Activated B cell treated with CpG ODN at 0.5 μM for 24 hours (primary cell): ENCODE measurements around the gene RSPH6A. TPM values are rescaled to one million over a fixed set of nuclear protein-coding genes. Genes with fewer than 3 reads are reported as not detected.

ENCODE experiments used
- ATAC-seq: fragments of 200-7000 bp; cut with Tn5 transposase; one replicate; pipeline ENCODE4 v1.10.0; 2021; ENCODE audit warnings: low read depth, mild to moderate bottlenecking, moderate library complexity
- CTCF ChIA-PET: fragments of 350-600 bp; sonication (Branson Sonifier 250); formaldehyde crosslinking; loops from one replicate; lab custom pipeline; 2021; ENCODE audit warnings: antibody characterized with exemption; lab: Charles Lee
- POLR2A ChIA-PET: fragments of 350-600 bp; sonication (Branson Sonifier 250); formaldehyde crosslinking; loops from one replicate; lab custom pipeline; 2021; ENCODE audit warnings: antibody characterized with exemption; lab: Charles Lee
- DNase-seq: peaks from one replicate; pipeline ENCODE4 v3.0.0; 2022
- H3K27ac Mint-ChIP-seq: one replicate; pipeline ENCODE4 v1.8.0; 2020; ENCODE audit warnings: mixed read lengths
- H3K27me3 Mint-ChIP-seq: one replicate; pipeline ENCODE4 v1.8.0; 2021; ENCODE audit warnings: mixed read lengths
- H3K36me3 Mint-ChIP-seq: one replicate; pipeline ENCODE4 v1.8.0; 2021; ENCODE audit warnings: low read depth, mixed read lengths
- H3K4me1 Mint-ChIP-seq: one replicate; pipeline ENCODE4 v1.8.0; 2021; ENCODE audit warnings: mixed read lengths
- H3K4me3 Mint-ChIP-seq: one replicate; pipeline ENCODE4 v1.8.0; 2020; ENCODE audit warnings: mild to moderate bottlenecking, mixed read lengths
- H3K9me3 Mint-ChIP-seq: one replicate; pipeline ENCODE4 v1.8.0; 2020; ENCODE audit warnings: mixed read lengths
- intact Hi-C: fragments of 100-400 bp; cut with micrococcal nuclease; formaldehyde crosslinking; loops from one replicate; pipeline ENCODE4 v1.15.1; 2024
- total RNA-seq: library from RNA; stranded (reverse); gene quantifications from 2 replicates; pipeline ENCODE4 v1.2.3, GENCODE V29; 2022
- TF ChIP-seq, protein P1 (sequence below): fragments of 200-600 bp; IDR thresholded peaks from one replicate; pipeline ENCODE4 v1.8.0; 2022; ENCODE audit warnings: antibody characterized with exemption, mild to moderate bottlenecking

RSPH6A gene
- total RNA-seq, 1 donor from 2014 or later = 0.51 TPM

- H3K27me3 Mint-ChIP-seq = peaks cover 6% of the 10 kb centered on the region
- intact Hi-C loops = no loop called here
- DNase-seq = no peak
- CTCF ChIA-PET = no interaction called here
- peaks cover 9% of the 10 kb centered on the region for H3K4me1 Mint-ChIP-seq
- no peaks in the 10 kb centered on the region for H3K36me3 Mint-ChIP-seq
- ATAC-seq = no peak
- no peak overlapping the region for H3K4me3 Mint-ChIP-seq
- H3K9me3 Mint-ChIP-seq = no peaks in the 10 kb centered on the region
- TF ChIP-seq, protein P1, sequence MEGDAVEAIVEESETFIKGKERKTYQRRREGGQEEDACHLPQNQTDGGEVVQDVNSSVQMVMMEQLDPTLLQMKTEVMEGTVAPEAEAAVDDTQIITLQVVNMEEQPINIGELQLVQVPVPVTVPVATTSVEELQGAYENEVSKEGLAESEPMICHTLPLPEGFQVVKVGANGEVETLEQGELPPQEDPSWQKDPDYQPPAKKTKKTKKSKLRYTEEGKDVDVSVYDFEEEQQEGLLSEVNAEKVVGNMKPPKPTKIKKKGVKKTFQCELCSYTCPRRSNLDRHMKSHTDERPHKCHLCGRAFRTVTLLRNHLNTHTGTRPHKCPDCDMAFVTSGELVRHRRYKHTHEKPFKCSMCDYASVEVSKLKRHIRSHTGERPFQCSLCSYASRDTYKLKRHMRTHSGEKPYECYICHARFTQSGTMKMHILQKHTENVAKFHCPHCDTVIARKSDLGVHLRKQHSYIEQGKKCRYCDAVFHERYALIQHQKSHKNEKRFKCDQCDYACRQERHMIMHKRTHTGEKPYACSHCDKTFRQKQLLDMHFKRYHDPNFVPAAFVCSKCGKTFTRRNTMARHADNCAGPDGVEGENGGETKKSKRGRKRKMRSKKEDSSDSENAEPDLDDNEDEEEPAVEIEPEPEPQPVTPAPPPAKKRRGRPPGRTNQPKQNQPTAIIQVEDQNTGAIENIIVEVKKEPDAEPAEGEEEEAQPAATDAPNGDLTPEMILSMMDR = no peak
- POLR2A ChIA-PET = no interaction called here
- no peak overlapping the region for H3K27ac Mint-ChIP-seq
These were observed 49.3 kb downstream of the RSPH6A start for GRCh38 chr19:45765702-45766295.

DNA sequence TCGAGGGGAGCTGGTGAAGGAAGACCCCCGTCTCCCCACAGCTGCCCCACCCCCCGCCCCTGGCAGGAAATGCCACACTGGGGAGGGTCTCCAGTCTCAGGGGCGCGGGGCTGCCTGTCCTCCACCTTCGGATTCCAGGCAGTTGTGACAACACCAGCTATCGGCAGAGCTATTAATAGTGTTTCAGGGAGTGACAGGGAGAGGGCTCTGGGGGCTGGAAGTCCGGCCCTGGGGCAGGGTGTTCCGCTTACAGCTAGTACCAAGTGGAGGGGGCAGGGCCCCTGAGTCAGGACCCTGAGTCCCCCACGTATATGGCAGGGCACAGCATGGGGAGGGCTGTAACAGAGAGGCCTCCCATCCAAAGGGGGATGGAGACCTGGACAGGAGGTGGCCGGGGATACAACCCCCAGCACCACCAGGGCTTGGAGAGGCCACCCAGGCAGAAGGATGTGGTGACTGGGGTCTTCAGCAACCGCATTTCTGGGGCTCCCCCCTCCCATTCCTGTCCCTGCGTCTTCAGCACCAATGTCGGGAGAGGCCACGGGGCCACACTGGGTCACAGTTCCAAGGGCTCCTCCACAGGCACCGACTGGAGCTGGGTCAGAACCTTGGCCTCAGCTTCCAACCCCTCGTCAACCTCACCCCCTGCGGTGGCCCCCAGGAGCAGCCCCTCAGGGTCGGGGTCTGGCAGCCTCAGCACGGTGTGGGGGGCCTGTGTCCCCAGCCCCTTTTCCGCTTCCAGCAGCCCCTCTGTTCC lies 50.0 kb downstream of the RSPH6A start:
- no peak overlapping the region for H3K27ac Mint-ChIP-seq
- POLR2A ChIA-PET = no interaction called here
- CTCF ChIA-PET = no interaction called here

DNA sequence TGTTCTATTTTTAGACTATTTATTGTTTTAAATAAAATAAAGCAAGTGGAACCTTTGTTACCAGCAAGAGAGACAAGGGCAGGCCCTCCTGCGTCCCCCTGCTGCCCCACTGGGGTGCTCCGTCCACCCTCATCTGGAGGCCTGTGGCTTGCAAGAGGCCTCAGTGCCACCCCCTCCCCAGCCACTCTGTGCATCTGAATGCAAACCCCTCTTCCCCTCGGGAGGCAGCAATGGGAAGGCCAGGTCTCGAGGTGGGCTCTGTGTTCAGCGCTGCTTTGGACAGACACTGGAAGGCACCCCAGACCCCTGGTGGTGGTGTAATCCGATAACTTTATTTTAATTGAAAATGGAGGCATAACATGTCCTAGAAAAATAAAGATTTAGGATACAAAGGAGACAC lies 50.6 kb downstream of the RSPH6A start:
- intact Hi-C loops = no loop called here
- ATAC-seq (no peak), DNase-seq (no peak)
- Mint-ChIP-seq H3K9me3 (no peaks in the 10 kb centered on the region), H3K36me3 (no peaks in the 10 kb centered on the region), H3K27me3 (peaks cover 6% of the 10 kb centered on the region), H3K4me3 (no peak overlapping the region), H3K4me1 (peaks cover 3% of the 10 kb centered on the region), H3K27ac (no peak overlapping the region)
- CTCF ChIA-PET = no interaction called here
- POLR2A ChIA-PET = no interaction called here
- TF ChIP-seq, protein P1 = no peak

More for the DNA sequence above, 50.0 kb downstream of the RSPH6A start:
- ATAC-seq = no peak
- no peaks in the 10 kb centered on the region for H3K9me3 Mint-ChIP-seq
- intact Hi-C loops = no loop called here
- peaks cover 7% of the 10 kb centered on the region for H3K4me1 Mint-ChIP-seq
- peaks cover 6% of the 10 kb centered on the region for H3K27me3 Mint-ChIP-seq
- H3K36me3 Mint-ChIP-seq = no peaks in the 10 kb centered on the region
- TF ChIP-seq, protein P1 = no peak
- H3K4me3 Mint-ChIP-seq = no peak overlapping the region
- no peak for DNase-seq

GRCh38 chr19:45763691-45764294 lies 51.3 kb downstream of the RSPH6A start:
- ChIA-PET CTCF (no interaction called here), POLR2A (no interaction called here)
- ATAC-seq (no peak), DNase-seq (no peak)
- Mint-ChIP-seq H3K4me3 (no peak overlapping the region), H3K9me3 (no peaks in the 10 kb centered on the region), H3K4me1 (peaks cover 3% of the 10 kb centered on the region), H3K36me3 (no peaks in the 10 kb centered on the region), H3K27me3 (peaks cover 6% of the 10 kb centered on the region), H3K27ac (no peak overlapping the region)
- TF ChIP-seq, protein P1 = no peak
- intact Hi-C loops = no loop called here

DNA sequence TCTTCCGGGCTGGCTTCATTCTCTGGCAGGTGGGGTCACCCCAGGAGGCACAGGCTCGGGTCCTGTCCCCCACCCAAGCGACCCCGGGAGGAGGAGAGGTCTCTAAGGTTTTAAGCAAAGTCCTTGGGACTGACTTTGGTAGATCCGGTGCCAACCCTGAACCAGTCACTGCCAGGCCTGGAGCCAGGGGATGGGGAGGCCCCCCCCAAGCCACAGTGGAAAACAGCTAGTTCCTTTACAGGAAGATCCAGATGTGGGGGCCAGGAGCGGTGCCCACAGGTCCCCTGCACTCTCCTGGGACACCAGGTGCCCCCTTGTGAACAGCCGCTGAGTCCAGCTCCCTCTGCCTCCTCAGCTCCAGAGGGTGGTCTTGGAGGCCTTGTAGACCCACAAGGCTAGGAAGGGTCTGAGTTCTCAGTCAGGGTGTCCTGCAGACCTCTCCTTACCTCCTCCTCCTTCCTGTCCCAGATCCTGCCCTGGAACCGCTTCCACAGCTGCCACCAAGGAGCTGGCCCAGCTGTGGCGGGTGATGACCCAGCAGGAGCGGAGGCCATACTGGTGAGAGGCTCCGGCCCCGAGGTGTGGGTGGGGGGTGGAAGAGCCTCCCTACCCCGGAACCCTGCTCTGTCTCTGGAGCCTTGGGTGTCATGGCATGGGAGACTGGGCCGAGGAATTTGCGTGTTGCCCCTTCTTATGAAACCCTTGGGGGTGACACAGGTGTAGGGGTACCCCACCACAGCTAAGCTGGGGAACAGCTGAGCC lies 52.1 kb downstream of the RSPH6A start:
- DNase-seq (no peak), ATAC-seq (no peak)
- Mint-ChIP-seq H3K4me1 (peaks cover 2% of the 10 kb centered on the region), H3K9me3 (no peaks in the 10 kb centered on the region), H3K27ac (no peak overlapping the region), H3K27me3 (peaks cover 6% of the 10 kb centered on the region), H3K4me3 (no peak overlapping the region), H3K36me3 (no peaks in the 10 kb centered on the region)
- intact Hi-C loops = no loop called here
- CTCF ChIA-PET = no interaction called here
- POLR2A ChIA-PET = no interaction called here
- TF ChIP-seq, protein P1 = no peak
